ENCODE results near the gene STAT1. TPM values are rescaled to one million over a fixed set of nuclear protein-coding genes. Genes with fewer than 3 reads are reported as not detected.

The STAT1 gene
- total RNA-seq, 2 experiments from 2014 or later: 56.6 to 57.8 TPM

GRCh38 chr2:190953257-190953656 lies 60.7 kb downstream of the STAT1 start:
- ATAC-seq (ENCODE audit: poor library complexity) (no peak), DNase-seq (no peak)
- intact Hi-C loops (cut with DNase I, micrococcal nuclease): no loop called here
- Mint-ChIP-seq H3K27me3 (no peaks in the 10 kb centered on the region), H3K4me3 (no peak overlapping the region), H3K36me3 (ENCODE audit: low read depth) (peaks cover 40% of the 10 kb centered on the region), H3K9me3 (no peaks in the 10 kb centered on the region), H3K4me1 (ENCODE audit: low read depth) (peaks cover 2% of the 10 kb centered on the region), H3K27ac (no peak overlapping the region)
- Histone ChIP-seq H3K27me3 (ENCODE audit: control insufficient read depth in 1 of 2, insufficient read depth in 2 of 2, low read length in 2 of 2) (no peaks in the 10 kb centered on the region), H3K4me1 (ENCODE audit: insufficient read depth, low read length) (peaks cover 4% of the 10 kb centered on the region), H3K27ac (ENCODE audit: low read depth in 1 of 2, low read length in 2 of 2) (no peak overlapping the region), H3K9me3 (ENCODE audit: control insufficient read depth in 1 of 2, insufficient read depth in 1 of 2, low read length in 2 of 2) (no peaks in the 10 kb centered on the region), H3K4me3 (ENCODE audit: low read length) (no peak overlapping the region), H3K36me3 (ENCODE audit: insufficient read depth, low read length) (no peaks in the 10 kb centered on the region)
- no peak for TF ChIP-seq CTCF (IDR thresholded peaks at IDR 0.05)
- POLR2A ChIA-PET: interaction anchor here (0.6 to 0.7 kb wide), 2 partner anchors 37 to 66 kb away, joined by 3 read pairs; no protein-coding TSS in a partner anchor
- CTCF ChIA-PET: no interaction called here

- intact Hi-C loops (cut with DNase I, micrococcal nuclease): no loop called here
- H3K9me3 ChIP-seq (ENCODE audit: control insufficient read depth in 1 of 2, insufficient read depth in 1 of 2, low read length in 2 of 2): no peaks in the 10 kb centered on the region
- no peak for TF ChIP-seq CTCF (IDR thresholded peaks at IDR 0.05)
- no peak overlapping the region for H3K4me3 ChIP-seq (ENCODE audit: low read length)
- no peak for ATAC-seq (ENCODE audit: poor library complexity)
- no peak overlapping the region for H3K27ac Mint-ChIP-seq
- ChIA-PET CTCF (no interaction called here), POLR2A (interaction anchor here (1.6 kb wide), 1 partner anchor 17 kb away, joined by 6 read pairs; no protein-coding TSS in a partner anchor)
- H3K27me3 Mint-ChIP-seq: no peaks in the 10 kb centered on the region
- no peaks in the 10 kb centered on the region for H3K27me3 ChIP-seq (ENCODE audit: control insufficient read depth in 1 of 2, insufficient read depth in 2 of 2, low read length in 2 of 2)
- H3K9me3 Mint-ChIP-seq: no peaks in the 10 kb centered on the region
- DNase-seq: no peak
- H3K4me3 Mint-ChIP-seq: no peak overlapping the region
- H3K4me1 ChIP-seq (ENCODE audit: insufficient read depth, low read length): peaks cover 12% of the 10 kb centered on the region
- peaks cover 16% of the 10 kb centered on the region for H3K36me3 Mint-ChIP-seq (ENCODE audit: low read depth)
- peaks cover 21% of the 10 kb centered on the region for H3K4me1 Mint-ChIP-seq (ENCODE audit: low read depth)
- H3K36me3 ChIP-seq (ENCODE audit: insufficient read depth, low read length): no peaks in the 10 kb centered on the region
- no peak overlapping the region for H3K27ac ChIP-seq (ENCODE audit: low read depth in 1 of 2, low read length in 2 of 2)
Measured at GRCh38 chr2:190950566-190950991, 63.4 kb downstream of the STAT1 start.

GRCh38 chr2:190948671-190949070 lies 65.3 kb downstream of the STAT1 start:
- H3K4me1 ChIP-seq (ENCODE audit: insufficient read depth, low read length): peaks cover 12% of the 10 kb centered on the region
- no peaks in the 10 kb centered on the region for H3K9me3 ChIP-seq (ENCODE audit: control insufficient read depth in 1 of 2, insufficient read depth in 1 of 2, low read length in 2 of 2)
- POLR2A ChIA-PET: interaction anchor here (0.8 to 4.3 kb wide), 6 partner anchors 9 to 98 kb away, joined by 3 to 57 read pairs (median 11); partner anchors contain the start of gene GLS
- Mint-ChIP-seq H3K27ac (no peak overlapping the region), H3K9me3 (no peaks in the 10 kb centered on the region), H3K4me3 (no peak overlapping the region), H3K36me3 (ENCODE audit: low read depth) (no peaks in the 10 kb centered on the region), H3K27me3 (no peaks in the 10 kb centered on the region), H3K4me1 (ENCODE audit: low read depth) (peaks cover 27% of the 10 kb centered on the region)
- DNase-seq: no peak
- no peak overlapping the region for H3K4me3 ChIP-seq (ENCODE audit: low read length)
- no peaks in the 10 kb centered on the region for H3K27me3 ChIP-seq (ENCODE audit: control insufficient read depth in 1 of 2, insufficient read depth in 2 of 2, low read length in 2 of 2)
- H3K27ac ChIP-seq (ENCODE audit: low read depth in 1 of 2, low read length in 2 of 2): peak overlapping the region in 1 of 2 donors; percentile 30
- no peak for ATAC-seq (ENCODE audit: poor library complexity)
- no peaks in the 10 kb centered on the region for H3K36me3 ChIP-seq (ENCODE audit: insufficient read depth, low read length)
- intact Hi-C loops (cut with DNase I, micrococcal nuclease): loop anchor here (1.0 to 5.0 kb wide), 3 partner anchors 96 to 168 kb away; no protein-coding TSS in a partner anchor
- CTCF ChIA-PET: interaction anchor here (1.2 to 1.6 kb wide), 5 partner anchors 10 to 98 kb away, joined by 3 to 11 read pairs (median 4); no protein-coding TSS in a partner anchor
- no peak for TF ChIP-seq CTCF (IDR thresholded peaks at IDR 0.05)

Measured in CD4-positive, alpha-beta T cell (primary cell).